SK-N-SH (cell line): ENCODE data around the gene PGBD2. TPM values are rescaled to one million over a fixed set of nuclear protein-coding genes. Genes with fewer than 3 reads are reported as not detected.
"Not testable (repeated sequence)": the region's sequence is repeated elsewhere in the genome, so short reads cannot be mapped to it uniquely, and the experiment has no call there.

Experiments used
- CTCF ChIA-PET: fragments of 300-600, 350-600 bp; formaldehyde crosslinking; extraction: SDS; loops from one replicate; lab custom pipeline; 2021; lab: Yijun Ruan, JAX
- POLR2A ChIA-PET: fragments of 350-600 bp; sonication (Branson Sonifier 250); formaldehyde crosslinking; extraction: SDS; loops from one replicate; lab custom pipeline; 2020; ENCODE audit warnings: antibody characterized with exemption, inconsistent platforms; lab: Yijun Ruan, JAX
- DNase-seq: peaks from one replicate; pipeline ENCODE4 v3.0.0; 2012
- H2AFZ ChIP-seq: fragments of 200-600 bp; sonication (generic); 2 replicates; pipeline ENCODE4 v1.8.1; 2016; ENCODE audit warnings: antibody characterized with exemption, mild to moderate bottlenecking, low read depth
- H3F3A ChIP-seq: fragments of 200-600 bp; sonication (generic); replicated peaks from 2 replicates; pipeline ENCODE3; 2016; ENCODE audit warnings: antibody characterized with exemption, mild to moderate bottlenecking; ENCODE audit not compliant: insufficient read depth
- H3K27ac ChIP-seq, 2 experiments: fragments of 200-500 bp in 1 of 2; fragments of 200-600 bp in 1 of 2; sonication (Bioruptor generic) in 1 of 2; sonication (generic), shearing (Covaris generic) in 1 of 2; 2 replicates each; pipeline versions ENCODE4 v1.5.1 to v1.6.1; 2014 to 2016; ENCODE audit warnings: low read depth in 2 of 2, inconsistent platforms in 1 of 2, low read length in 1 of 2, mild to moderate bottlenecking in 1 of 2, mixed read lengths in 1 of 2
- H3K27me3 ChIP-seq: fragments of 200-600 bp; sonication (generic), shearing (Covaris generic); 2 replicates; pipeline ENCODE4 v1.6.1; 2016; ENCODE audit warnings: mixed run types; ENCODE audit not compliant: insufficient read depth
- H3K36me3 ChIP-seq, 2 experiments: fragments of 200-500 bp in 1 of 2; fragments of 200-600 bp in 1 of 2; sonication (Bioruptor generic) in 1 of 2; sonication (generic) in 1 of 2; replicated peaks in 1 of 2; 2 replicates each; pipeline versions ENCODE3 to v1.5.1; 2014 to 2016; ENCODE audit warnings: low read length in 1 of 2, mild to moderate bottlenecking in 1 of 2; ENCODE audit not compliant: insufficient read depth in 2 of 2, control insufficient read depth in 1 of 2
- H3K4me1 ChIP-seq, 2 experiments: fragments of 200-500 bp in 1 of 2; fragments of 200-600 bp in 1 of 2; sonication (Bioruptor generic) in 1 of 2; sonication (generic), shearing (Covaris generic) in 1 of 2; 2 replicates each; pipeline versions ENCODE4 v1.5.1 to v1.6.1; 2014 to 2016; ENCODE audit warnings: low read depth in 1 of 2, low read length in 1 of 2, mixed run types in 1 of 2; ENCODE audit not compliant: insufficient read depth in 2 of 2, control insufficient read depth in 1 of 2
- H3K4me2 ChIP-seq: fragments of 200-600 bp; sonication (generic), shearing (Covaris generic); 2 replicates; pipeline ENCODE4 v1.6.1; 2017; ENCODE audit warnings: mixed run types
- H3K4me3 ChIP-seq, 2 experiments: fragments of 200-500 bp in 1 of 2; fragments of 200-600 bp in 1 of 2; sonication (Bioruptor generic) in 1 of 2; sonication (generic), shearing (Covaris generic) in 1 of 2; 2 replicates each; pipeline versions ENCODE4 v1.5.1 to v1.8.1; 2014 to 2016; ENCODE audit warnings: low read depth in 2 of 2, inconsistent platforms in 1 of 2, low read length in 1 of 2, mild to moderate bottlenecking in 1 of 2, mixed read lengths in 1 of 2, moderate library complexity in 1 of 2
- H3K79me2 ChIP-seq: fragments of 200-600 bp; sonication (generic); 2 replicates; pipeline ENCODE4 v1.8.1; 2017; ENCODE audit warnings: mild to moderate bottlenecking; ENCODE audit not compliant: insufficient read depth
- H3K9ac ChIP-seq: fragments of 200-600 bp; sonication (generic); 2 replicates; pipeline ENCODE4 v1.6.1; 2017; ENCODE audit warnings: mixed run types
- H3K9me2 ChIP-seq: fragments of 200-600 bp; sonication (generic); 2 replicates; pipeline ENCODE4 v1.6.1; 2017; ENCODE audit warnings: mixed run types
- H3K9me3 ChIP-seq: fragments of 200-600 bp; sonication (generic); 2 replicates; pipeline ENCODE4 v1.6.1; 2017; ENCODE audit warnings: mixed run types, mild to moderate bottlenecking, moderate library complexity
- H4K20me1 ChIP-seq: fragments of 200-600 bp; sonication (generic); 2 replicates; pipeline ENCODE4 v1.6.1; 2017; ENCODE audit warnings: mild to moderate bottlenecking, mixed run types; ENCODE audit not compliant: insufficient read depth
- FOSL2 ChIP-seq: IDR thresholded peaks from 2 replicates; pipeline ENCODE4 v1.4.0; 2012; ENCODE audit warnings: low read depth, mild to moderate bottlenecking, moderate library complexity, borderline replicate concordance
- FOXM1 ChIP-seq: IDR thresholded peaks from 2 replicates; pipeline ENCODE4 v1.4.0; 2012; ENCODE audit warnings: low read depth, mild to moderate bottlenecking
- GABPA ChIP-seq: IDR thresholded peaks from 2 replicates; pipeline ENCODE4 v1.4.0; 2012; ENCODE audit warnings: low read depth, mild to moderate bottlenecking
- GATA2 ChIP-seq: sonication (generic); formaldehyde crosslinking; IDR thresholded peaks from 2 replicates; pipeline ENCODE4 v1.5.0; 2020; ENCODE audit warnings: mild to moderate bottlenecking, missing genetic modification reagents
- MEF2A ChIP-seq: IDR thresholded peaks from 2 replicates; pipeline ENCODE4 v1.4.0; 2012; ENCODE audit warnings: low read depth, borderline replicate concordance
- NFIC ChIP-seq: IDR thresholded peaks from 2 replicates; pipeline ENCODE4 v1.4.0; 2012; ENCODE audit warnings: borderline replicate concordance
- RCOR1 ChIP-seq: fragments of 150-350 bp; IDR thresholded peaks from 2 replicates; pipeline ENCODE4 v1.6.1; 2017; ENCODE audit warnings: antibody characterized with exemption, low read length
- RFX5 ChIP-seq: IDR thresholded peaks from 2 replicates; pipeline ENCODE4 v1.6.1; 2012; ENCODE audit warnings: mild to moderate bottlenecking, improper control_type of control experiment, low read length
- RXRA ChIP-seq: IDR thresholded peaks from 2 replicates; pipeline ENCODE4 v1.4.0; 2012; ENCODE audit warnings: low read depth, mild to moderate bottlenecking, borderline replicate concordance
- SMC3 ChIP-seq: IDR thresholded peaks from 2 replicates; pipeline ENCODE4 v1.6.1; 2012; ENCODE audit warnings: low read depth, low read length, improper control_type of control experiment
- TEAD4 ChIP-seq: IDR thresholded peaks from 2 replicates; pipeline ENCODE4 v1.4.0; 2012; ENCODE audit warnings: mild to moderate bottlenecking, borderline replicate concordance; ENCODE audit not compliant: insufficient read depth
- WGBS: methylation state at CpG from one replicate; pipeline ENCODE4 v1.1.6; 2017; ENCODE audit warnings: low lambda C conversion rate; 5-methylcytosine and 5-hydroxymethylcytosine counted together
- polyA plus RNA-seq, 3 experiments: library from polyadenylated mRNA; depleted of rRNA; stranded (reverse); fragments of >200 nt; gene quantifications; 2 replicates each; pipeline ENCODE4 v1.2.3, GENCODE V29; 2012
- TF ChIP-seq, protein P1 (sequence below): fragments of 200-600 bp; sonication (generic); IDR thresholded peaks from 2 replicates; pipeline ENCODE4 v1.6.1; 2017; ENCODE audit warnings: antibody characterized with exemption, mild to moderate bottlenecking, moderate library complexity
- TF ChIP-seq, protein P2 (sequence below): fragments of 150-350 bp; IDR thresholded peaks from 2 replicates; pipeline ENCODE4 v1.6.1; 2017; ENCODE audit warnings: antibody characterized with exemption, low read length, low read depth, borderline replicate concordance
- TF ChIP-seq, protein P3 (sequence below): IDR thresholded peaks from 2 replicates; pipeline ENCODE4; 2012
- TF ChIP-seq, protein P4 (sequence below): IDR thresholded peaks from 2 replicates; pipeline ENCODE4 v1.4.0; 2012; ENCODE audit warnings: low read depth, borderline replicate concordance

Gene PGBD2
- polyA plus RNA-seq, 1 of the 3 experiments (the other 2 are of a cell fraction), result 6.4 TPM

DNA sequence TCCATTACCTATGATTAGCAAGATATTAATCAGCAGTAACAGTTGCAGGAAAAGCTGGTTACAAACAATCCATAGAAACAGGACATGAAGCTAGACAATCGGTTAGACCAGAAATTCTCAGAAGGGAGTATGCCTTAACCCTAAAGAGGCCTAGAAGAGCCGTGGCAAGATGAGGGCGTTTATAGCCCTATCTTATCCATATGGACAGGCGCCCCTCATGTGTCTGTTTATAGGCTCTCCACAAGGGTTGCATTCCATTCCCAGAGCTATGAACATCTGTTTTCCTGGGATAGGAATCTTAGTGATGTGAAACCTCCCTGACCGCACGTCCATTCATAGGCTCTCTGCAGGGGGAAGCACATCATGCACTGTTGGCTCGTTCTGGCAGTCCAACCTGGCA lies 23.6 kb upstream of the PGBD2 start:
- H3K79me2 ChIP-seq, DNase-seq, H3K36me3 ChIP-seq, H3K4me2 ChIP-seq, H3K9ac ChIP-seq, H3K27me3 ChIP-seq, H3K4me3 ChIP-seq, H3K27ac ChIP-seq, H4K20me1 ChIP-seq, H3K4me1 ChIP-seq, H3K9me3 ChIP-seq, H3K9me2 ChIP-seq, POLR2A ChIA-PET, H3F3A ChIP-seq, H2AFZ ChIP-seq: not testable (repeated sequence)
- TF ChIP-seq GATA2 (CRISPR knock-in tag), result 0 out of 2 replicates have a peak, but pooled peaks have one; percentile 36
- CTCF ChIA-PET, result interaction anchor here (1.8 to 2.1 kb wide), 2 partner anchors 9 to 24 kb away, joined by 5 read pairs; partner anchors contain the start of gene ZNF692
- 49% methylated on average over 6 of the region's 7 CpGs for WGBS

DNA sequence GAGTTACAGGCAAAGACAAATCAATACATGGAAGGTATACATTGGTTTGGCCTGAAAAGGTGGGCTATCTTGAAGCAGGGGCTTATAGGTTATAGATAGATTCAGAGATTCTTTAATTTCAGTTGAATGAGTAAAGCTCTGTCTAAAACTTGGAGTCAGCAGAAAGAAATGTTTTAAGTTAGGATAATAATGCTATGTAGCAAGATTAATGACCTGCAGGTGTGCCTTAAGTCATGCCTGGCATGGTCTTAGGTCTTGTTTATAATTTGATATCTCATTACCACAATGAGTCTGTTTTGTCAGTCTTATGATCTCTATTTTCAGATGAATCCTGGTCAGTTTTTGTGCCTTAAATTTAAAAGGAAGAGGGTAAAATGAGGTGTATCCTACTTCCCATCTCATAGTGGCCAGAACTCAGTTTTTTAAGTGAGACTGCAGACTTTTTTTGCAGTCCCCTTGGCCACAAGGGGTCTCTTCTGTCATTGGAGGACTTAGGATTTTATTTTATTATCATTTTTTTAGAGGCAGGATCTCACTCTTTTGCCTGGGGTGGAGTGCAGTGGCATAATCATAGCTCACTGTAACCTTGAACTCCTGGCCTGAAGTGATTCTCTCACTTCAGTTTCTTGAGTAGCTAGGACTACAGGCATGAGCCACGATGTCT lies 21.3 kb upstream of the PGBD2 start:
- H3K27ac ChIP-seq, result no peak overlapping the region
- ChIA-PET POLR2A (no interaction called here), CTCF (interaction anchor here (1.2 to 1.3 kb wide), 2 partner anchors 21 to 26 kb away, joined by 3 to 4 read pairs; partner anchors contain the start of genes PGBD2 and ZNF692)
- H3K9ac ChIP-seq, result no peak overlapping the region
- H3K27me3 ChIP-seq, result no peaks in the 10 kb centered on the region
- H3K4me3 ChIP-seq, result no peak overlapping the region
- no peaks in the 10 kb centered on the region for H3K9me2 ChIP-seq
- TF ChIP-seq TEAD4, result no peak
- no peak for TF ChIP-seq FOSL2
- TF ChIP-seq, protein P1, sequence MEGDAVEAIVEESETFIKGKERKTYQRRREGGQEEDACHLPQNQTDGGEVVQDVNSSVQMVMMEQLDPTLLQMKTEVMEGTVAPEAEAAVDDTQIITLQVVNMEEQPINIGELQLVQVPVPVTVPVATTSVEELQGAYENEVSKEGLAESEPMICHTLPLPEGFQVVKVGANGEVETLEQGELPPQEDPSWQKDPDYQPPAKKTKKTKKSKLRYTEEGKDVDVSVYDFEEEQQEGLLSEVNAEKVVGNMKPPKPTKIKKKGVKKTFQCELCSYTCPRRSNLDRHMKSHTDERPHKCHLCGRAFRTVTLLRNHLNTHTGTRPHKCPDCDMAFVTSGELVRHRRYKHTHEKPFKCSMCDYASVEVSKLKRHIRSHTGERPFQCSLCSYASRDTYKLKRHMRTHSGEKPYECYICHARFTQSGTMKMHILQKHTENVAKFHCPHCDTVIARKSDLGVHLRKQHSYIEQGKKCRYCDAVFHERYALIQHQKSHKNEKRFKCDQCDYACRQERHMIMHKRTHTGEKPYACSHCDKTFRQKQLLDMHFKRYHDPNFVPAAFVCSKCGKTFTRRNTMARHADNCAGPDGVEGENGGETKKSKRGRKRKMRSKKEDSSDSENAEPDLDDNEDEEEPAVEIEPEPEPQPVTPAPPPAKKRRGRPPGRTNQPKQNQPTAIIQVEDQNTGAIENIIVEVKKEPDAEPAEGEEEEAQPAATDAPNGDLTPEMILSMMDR, result 0 out of 2 replicates have a peak, but pooled peaks have one; percentile 17
- TF ChIP-seq, protein P2, sequence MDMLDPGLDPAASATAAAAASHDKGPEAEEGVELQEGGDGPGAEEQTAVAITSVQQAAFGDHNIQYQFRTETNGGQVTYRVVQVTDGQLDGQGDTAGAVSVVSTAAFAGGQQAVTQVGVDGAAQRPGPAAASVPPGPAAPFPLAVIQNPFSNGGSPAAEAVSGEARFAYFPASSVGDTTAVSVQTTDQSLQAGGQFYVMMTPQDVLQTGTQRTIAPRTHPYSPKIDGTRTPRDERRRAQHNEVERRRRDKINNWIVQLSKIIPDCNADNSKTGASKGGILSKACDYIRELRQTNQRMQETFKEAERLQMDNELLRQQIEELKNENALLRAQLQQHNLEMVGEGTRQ, result no peak
- no peak overlapping the region for H2AFZ ChIP-seq
- H4K20me1 ChIP-seq, result no peaks in the 10 kb centered on the region
- H3K4me1 ChIP-seq, result peaks cover 0 to 2% of the 10 kb centered on the region in 2 experiments; a peak in 2 of 4 replicates
- no peak overlapping the region for H3K4me2 ChIP-seq
- DNase-seq, result no peak
- no peaks in the 10 kb centered on the region for H3K9me3 ChIP-seq
- 7% methylated on average over 1 of the region's 1 CpG for WGBS
- no peaks in the 10 kb centered on the region for H3K36me3 ChIP-seq
- H3F3A ChIP-seq, result no peaks in the 10 kb centered on the region
- no peaks in the 10 kb centered on the region for H3K79me2 ChIP-seq

DNA sequence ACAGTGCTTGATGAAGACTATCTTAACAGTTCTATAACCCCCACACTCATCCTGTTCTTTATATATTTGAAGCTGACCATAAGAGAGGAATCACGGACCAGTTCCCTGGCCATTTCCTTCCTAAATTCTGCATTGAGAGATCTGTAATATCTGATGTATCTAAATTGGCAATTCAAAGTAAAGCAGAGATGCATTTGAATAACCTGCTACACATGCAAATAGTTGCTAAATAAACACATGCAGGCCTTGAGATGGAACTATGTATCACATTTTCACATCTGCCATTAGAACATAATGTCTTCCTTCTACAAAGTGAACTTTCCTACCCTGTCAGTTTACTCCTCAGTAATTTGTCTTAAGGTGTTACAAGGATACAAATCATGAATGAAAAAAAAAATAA lies 20.4 kb upstream of the PGBD2 start:
- Histone ChIP-seq H3F3A (no peaks in the 10 kb centered on the region), H3K4me3 (no peak overlapping the region), H4K20me1 (no peaks in the 10 kb centered on the region), H3K4me2 (no peak overlapping the region), H3K9me3 (no peaks in the 10 kb centered on the region), H3K79me2 (no peaks in the 10 kb centered on the region), H3K4me1 (peaks cover 0 to 2% of the 10 kb centered on the region in 2 experiments; a peak in 2 of 4 replicates), H3K27me3 (no peaks in the 10 kb centered on the region), H3K36me3 (no peaks in the 10 kb centered on the region), H3K9ac (no peak overlapping the region), H3K9me2 (no peaks in the 10 kb centered on the region), H3K27ac (no peak overlapping the region), H2AFZ (no peak overlapping the region)
- ChIA-PET CTCF (interaction anchor here (1.2 kb wide), 1 partner anchor 27 kb away, joined by 4 read pairs; the partner anchor contains the start of gene ZNF692), POLR2A (no interaction called here)
- no peak for TF ChIP-seq RXRA
- no peak for TF ChIP-seq RFX5
- TF ChIP-seq, protein P3, sequence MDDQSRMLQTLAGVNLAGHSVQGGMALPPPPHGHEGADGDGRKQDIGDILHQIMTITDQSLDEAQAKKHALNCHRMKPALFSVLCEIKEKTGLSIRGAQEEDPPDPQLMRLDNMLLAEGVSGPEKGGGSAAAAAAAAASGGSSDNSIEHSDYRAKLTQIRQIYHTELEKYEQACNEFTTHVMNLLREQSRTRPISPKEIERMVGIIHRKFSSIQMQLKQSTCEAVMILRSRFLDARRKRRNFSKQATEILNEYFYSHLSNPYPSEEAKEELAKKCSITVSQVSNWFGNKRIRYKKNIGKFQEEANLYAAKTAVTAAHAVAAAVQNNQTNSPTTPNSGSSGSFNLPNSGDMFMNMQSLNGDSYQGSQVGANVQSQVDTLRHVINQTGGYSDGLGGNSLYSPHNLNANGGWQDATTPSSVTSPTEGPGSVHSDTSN, result no peak
- TF ChIP-seq NFIC, result no peak
- TF ChIP-seq SMC3, result no peak
- TF ChIP-seq, protein P2, result no peak
- TF ChIP-seq GABPA, result no peak
- TF ChIP-seq MEF2A, result no peak
- no peak for TF ChIP-seq FOXM1
- TF ChIP-seq RCOR1, result no peak
- TF ChIP-seq, protein P4, sequence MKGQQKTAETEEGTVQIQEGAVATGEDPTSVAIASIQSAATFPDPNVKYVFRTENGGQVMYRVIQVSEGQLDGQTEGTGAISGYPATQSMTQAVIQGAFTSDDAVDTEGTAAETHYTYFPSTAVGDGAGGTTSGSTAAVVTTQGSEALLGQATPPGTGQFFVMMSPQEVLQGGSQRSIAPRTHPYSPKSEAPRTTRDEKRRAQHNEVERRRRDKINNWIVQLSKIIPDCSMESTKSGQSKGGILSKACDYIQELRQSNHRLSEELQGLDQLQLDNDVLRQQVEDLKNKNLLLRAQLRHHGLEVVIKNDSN, result no peak
- DNase-seq, result no peak
- 72% methylated on average over 1 of the region's 1 CpG for WGBS
